Thyroid gland (tissue), 4 donors: ENCODE results near the gene HOXC10.

Experiments
- POLR2A ChIP-seq, 2 donors: fragments of 450-650 bp; IDR thresholded peaks; one replicate each; pipeline ENCODE4 v1.6.1; 2017; ENCODE audit warnings: antibody characterized with exemption in 2 of 2, mild to moderate bottlenecking in 2 of 2, moderate library complexity in 1 of 2
- TF ChIP-seq, protein P1 (sequence below), 6 experiments: fragments of 200-600 bp in 3 of 6; fragments of 450-650 bp in 3 of 6; sonication (generic) in 3 of 6; IDR thresholded peaks; one replicate each; pipeline ENCODE4 v1.5.1; 2016 to 2019; ENCODE audit warnings: antibody characterized with exemption in 6 of 6, mild to moderate bottlenecking in 2 of 6, inconsistent platforms in 1 of 6, moderate library complexity in 1 of 6

DNA sequence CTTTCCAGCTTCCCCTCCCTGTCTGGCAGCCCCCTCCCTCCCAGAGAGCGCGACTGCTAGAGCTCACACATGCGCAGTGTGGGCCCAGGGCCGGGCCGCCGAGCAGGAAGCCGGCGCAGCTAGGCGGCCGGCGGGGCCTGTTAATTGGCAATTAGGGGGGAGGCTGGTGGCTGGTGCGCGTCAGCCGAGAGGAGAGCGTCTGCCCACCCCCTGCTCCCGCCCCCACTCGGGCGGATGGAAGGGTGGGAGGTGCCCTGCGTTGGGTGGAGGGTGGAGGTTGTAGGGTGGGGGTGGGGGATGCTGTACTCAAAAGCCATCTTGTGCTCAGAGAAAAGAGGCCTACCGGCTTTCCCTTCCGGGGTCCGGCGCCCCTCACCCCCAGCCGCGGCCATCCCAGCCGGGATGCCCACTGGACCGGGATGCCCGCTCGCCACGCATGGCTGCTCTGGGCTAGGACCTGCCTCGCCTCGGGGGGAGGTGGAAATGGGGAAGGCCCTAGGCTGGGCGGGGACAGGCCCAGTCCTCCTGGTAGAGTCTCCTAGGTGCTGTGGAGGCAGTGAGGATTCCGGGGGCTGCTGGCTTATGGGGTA lies 33.0 kb downstream of the HOXC10 start:
- no peak for TF ChIP-seq POLR2A (IDR thresholded peaks at IDR 0.05)
- TF ChIP-seq, protein P1, sequence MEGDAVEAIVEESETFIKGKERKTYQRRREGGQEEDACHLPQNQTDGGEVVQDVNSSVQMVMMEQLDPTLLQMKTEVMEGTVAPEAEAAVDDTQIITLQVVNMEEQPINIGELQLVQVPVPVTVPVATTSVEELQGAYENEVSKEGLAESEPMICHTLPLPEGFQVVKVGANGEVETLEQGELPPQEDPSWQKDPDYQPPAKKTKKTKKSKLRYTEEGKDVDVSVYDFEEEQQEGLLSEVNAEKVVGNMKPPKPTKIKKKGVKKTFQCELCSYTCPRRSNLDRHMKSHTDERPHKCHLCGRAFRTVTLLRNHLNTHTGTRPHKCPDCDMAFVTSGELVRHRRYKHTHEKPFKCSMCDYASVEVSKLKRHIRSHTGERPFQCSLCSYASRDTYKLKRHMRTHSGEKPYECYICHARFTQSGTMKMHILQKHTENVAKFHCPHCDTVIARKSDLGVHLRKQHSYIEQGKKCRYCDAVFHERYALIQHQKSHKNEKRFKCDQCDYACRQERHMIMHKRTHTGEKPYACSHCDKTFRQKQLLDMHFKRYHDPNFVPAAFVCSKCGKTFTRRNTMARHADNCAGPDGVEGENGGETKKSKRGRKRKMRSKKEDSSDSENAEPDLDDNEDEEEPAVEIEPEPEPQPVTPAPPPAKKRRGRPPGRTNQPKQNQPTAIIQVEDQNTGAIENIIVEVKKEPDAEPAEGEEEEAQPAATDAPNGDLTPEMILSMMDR (IDR thresholded peaks at IDR 0.05): no peak
